Stomach smooth muscle (tissue), 2 donors: ENCODE data around the gene CHM.

Experiments used
- H3K27ac ChIP-seq: one replicate; pipeline ENCODE4 v1.7.0; 2013; ENCODE audit warnings: mild to moderate bottlenecking, low read length, inconsistent platforms
- H3K27me3 ChIP-seq, 2 donors: one replicate each; pipeline ENCODE4 v1.7.0; 2013; ENCODE audit warnings: low read length in 2 of 2; ENCODE audit not compliant: insufficient read depth in 2 of 2, control insufficient read depth in 1 of 2
- H3K36me3 ChIP-seq, 2 donors: one replicate each; pipeline ENCODE4 v1.7.0; 2013; ENCODE audit warnings: low read length in 2 of 2; ENCODE audit not compliant: control insufficient read depth in 2 of 2, insufficient read depth in 2 of 2
- H3K4me1 ChIP-seq: one replicate; pipeline ENCODE4 v1.7.0; 2013; ENCODE audit warnings: low read length; ENCODE audit not compliant: control insufficient read depth, insufficient read depth
- H3K4me3 ChIP-seq, 2 donors: one replicate each; pipeline ENCODE4 v1.7.0; 2013; ENCODE audit warnings: low read length in 2 of 2
- H3K9ac ChIP-seq, 2 donors: one replicate each; pipeline ENCODE4 v1.7.0; 2013; ENCODE audit warnings: low read length in 2 of 2, mild to moderate bottlenecking in 1 of 2
- H3K9me3 ChIP-seq, 2 donors: one replicate each; pipeline ENCODE4 v1.7.0; 2013; ENCODE audit warnings: low read length in 2 of 2; ENCODE audit not compliant: control insufficient read depth in 2 of 2
- donor health status: healthy.
- donor health status: Pancreatic carcinoma.

Gene CHM, protein sequence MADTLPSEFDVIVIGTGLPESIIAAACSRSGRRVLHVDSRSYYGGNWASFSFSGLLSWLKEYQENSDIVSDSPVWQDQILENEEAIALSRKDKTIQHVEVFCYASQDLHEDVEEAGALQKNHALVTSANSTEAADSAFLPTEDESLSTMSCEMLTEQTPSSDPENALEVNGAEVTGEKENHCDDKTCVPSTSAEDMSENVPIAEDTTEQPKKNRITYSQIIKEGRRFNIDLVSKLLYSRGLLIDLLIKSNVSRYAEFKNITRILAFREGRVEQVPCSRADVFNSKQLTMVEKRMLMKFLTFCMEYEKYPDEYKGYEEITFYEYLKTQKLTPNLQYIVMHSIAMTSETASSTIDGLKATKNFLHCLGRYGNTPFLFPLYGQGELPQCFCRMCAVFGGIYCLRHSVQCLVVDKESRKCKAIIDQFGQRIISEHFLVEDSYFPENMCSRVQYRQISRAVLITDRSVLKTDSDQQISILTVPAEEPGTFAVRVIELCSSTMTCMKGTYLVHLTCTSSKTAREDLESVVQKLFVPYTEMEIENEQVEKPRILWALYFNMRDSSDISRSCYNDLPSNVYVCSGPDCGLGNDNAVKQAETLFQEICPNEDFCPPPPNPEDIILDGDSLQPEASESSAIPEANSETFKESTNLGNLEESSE

DNA sequence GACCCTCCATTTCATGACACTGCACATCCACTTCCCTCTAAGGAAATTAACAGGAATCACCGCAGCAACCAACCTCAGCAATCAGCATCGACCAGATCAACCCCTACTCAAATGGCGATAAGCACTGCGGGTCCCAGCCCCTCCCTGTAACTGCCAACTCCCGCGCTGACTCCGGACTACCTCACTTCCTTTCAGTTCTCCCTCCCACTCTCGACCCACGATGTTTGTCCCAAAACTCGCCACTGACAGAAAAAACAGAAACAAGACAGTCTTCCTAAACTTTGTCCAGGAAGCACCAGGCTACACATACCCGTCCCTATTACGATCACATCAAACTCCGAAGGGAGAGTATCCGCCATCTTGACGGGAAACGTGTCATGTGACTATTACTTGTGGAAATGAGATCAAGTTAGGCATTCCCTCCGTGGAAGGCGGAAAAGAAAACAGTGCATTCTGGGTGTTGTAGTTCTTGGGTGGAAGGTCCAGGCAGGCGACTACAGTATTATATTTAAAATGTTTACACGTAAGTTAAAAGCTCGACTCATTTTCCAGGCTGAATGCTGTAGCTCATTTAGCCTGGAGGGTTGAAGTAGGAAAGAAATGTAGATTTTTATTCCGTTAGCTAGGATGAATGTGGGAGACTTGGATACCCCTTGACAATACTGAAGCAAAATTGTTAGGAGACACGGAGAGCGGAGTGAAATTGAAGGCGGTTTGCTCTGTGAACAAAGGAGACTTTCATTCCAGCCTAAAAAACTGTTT lies at the start of gene CHM:
Gene CHM, minus strand, starts transcription at position 385 of the 762 bp plus-strand sequence. Its CDS starts 26 bp downstream, at position 359.
- Histone ChIP-seq H3K9me3 (no peaks in the 10 kb centered on the region), H3K27ac (peak within 1 kb of the TSS; percentile 80), H3K4me1 (no peaks in the 10 kb centered on the region), H3K9ac (peak within 1 kb of the TSS; percentile 89 to 92), H3K4me3 (peak within 1 kb of the TSS; percentile 90 to 94), H3K27me3 (no peaks in the 10 kb centered on the region), H3K36me3 (no peaks in the 10 kb centered on the region)

DNA sequence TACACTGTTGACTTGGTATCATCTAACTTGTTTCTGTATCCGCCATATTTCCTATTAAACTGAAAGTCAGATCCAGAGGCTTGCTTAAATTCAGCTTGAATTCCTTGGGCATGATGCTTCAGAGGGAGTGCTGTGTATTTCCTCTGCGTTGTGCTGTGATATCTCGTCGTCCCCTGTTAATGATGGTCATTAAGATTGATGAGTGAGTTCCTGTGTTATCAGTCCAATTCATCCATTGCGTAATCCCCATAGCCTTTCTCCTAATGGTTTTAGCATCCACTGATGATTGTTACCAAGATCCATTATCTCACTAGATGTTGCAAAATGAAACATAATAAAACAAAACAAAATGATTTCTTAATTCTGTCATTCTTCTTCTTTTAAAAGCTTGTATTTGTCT lies 31.3 kb upstream of the CHM start:
- H3K9ac ChIP-seq, result no peak overlapping the region
- H3K4me3 ChIP-seq, result no peak overlapping the region
- H3K4me1 ChIP-seq, result no peaks in the 10 kb centered on the region
- no peak overlapping the region for H3K27ac ChIP-seq
- no peaks in the 10 kb centered on the region for H3K27me3 ChIP-seq
- no peaks in the 10 kb centered on the region for H3K9me3 ChIP-seq
- H3K36me3 ChIP-seq, result no peaks in the 10 kb centered on the region

DNA sequence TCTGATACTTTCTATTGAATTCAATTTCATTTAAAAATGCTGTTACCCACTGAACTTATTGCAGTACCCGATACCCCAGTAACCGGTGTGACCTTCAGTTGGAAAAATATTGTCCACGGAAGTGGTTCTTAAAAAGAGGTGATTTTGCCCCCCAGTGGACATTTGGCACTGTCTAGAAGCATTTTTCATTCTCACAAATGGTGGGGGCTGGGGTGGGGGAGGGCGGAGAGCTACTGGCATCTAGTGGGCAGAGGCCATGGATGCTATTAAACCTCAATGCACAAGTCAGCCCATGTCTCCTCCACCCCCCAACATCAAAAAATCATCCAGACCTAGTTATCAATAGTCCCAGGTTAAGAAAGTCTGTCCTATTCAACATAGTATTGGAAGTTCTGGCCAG lies 19.6 kb upstream of the CHM start:
- H3K27me3 ChIP-seq, result peaks cover 0 to 13% of the 10 kb centered on the region in 2 donors
- H3K4me1 ChIP-seq, result no peaks in the 10 kb centered on the region
- H3K36me3 ChIP-seq, result no peaks in the 10 kb centered on the region
- H3K27ac ChIP-seq, result no peak overlapping the region
- no peaks in the 10 kb centered on the region for H3K9me3 ChIP-seq
- H3K4me3 ChIP-seq, result no peak overlapping the region
- H3K9ac ChIP-seq, result no peak overlapping the region

DNA sequence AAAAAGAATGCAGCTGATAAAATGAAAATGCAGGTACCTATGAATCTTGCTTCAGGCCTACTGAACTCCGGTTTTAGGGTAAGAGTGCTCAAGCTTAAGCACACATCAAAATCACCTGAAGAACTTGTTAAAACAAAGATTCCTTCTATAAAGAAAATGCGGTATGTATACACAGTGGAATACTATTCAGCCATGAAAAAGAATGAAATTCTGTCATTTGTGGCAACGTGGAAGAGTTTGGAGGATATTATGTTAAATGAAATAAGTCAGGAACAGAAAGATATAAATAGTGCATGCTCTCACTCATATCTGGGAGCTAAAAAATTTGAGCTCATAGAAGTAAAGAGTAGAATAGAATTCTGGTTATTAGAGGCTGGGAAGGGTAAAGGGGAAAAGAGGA lies 14.0 kb upstream of the CHM start:
- no peak overlapping the region for H3K9ac ChIP-seq
- H3K4me1 ChIP-seq, result no peaks in the 10 kb centered on the region
- H3K4me3 ChIP-seq, result no peak overlapping the region
- H3K36me3 ChIP-seq, result no peaks in the 10 kb centered on the region
- no peak overlapping the region for H3K27ac ChIP-seq
- no peaks in the 10 kb centered on the region for H3K9me3 ChIP-seq
- H3K27me3 ChIP-seq, result peaks cover 0 to 13% of the 10 kb centered on the region in 2 donors

DNA sequence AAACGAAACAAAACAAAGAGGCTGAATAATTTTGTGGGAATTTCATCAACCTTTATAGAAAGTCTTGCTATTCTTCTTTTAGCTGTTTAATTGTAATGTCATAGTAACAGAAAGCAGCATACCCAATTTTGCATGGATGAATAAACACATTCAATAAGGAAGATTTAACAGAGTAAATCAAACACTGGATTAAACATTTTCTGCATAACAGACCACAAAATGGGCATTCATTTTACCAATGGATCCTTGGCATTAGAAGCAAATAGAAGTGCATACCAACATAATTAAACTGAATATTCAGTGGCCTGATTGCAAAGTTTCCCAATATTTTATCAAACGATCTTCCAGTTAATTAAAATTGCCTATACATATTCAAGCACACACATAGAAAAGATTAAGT lies 4.4 kb upstream of the CHM start:
- Histone ChIP-seq H3K4me1 (no peaks in the 10 kb centered on the region), H3K4me3 (no peak overlapping the region), H3K36me3 (no peaks in the 10 kb centered on the region), H3K27me3 (peaks cover 0 to 3% of the 10 kb centered on the region in 2 donors), H3K9me3 (no peaks in the 10 kb centered on the region), H3K9ac (no peak overlapping the region), H3K27ac (no peak overlapping the region)

DNA sequence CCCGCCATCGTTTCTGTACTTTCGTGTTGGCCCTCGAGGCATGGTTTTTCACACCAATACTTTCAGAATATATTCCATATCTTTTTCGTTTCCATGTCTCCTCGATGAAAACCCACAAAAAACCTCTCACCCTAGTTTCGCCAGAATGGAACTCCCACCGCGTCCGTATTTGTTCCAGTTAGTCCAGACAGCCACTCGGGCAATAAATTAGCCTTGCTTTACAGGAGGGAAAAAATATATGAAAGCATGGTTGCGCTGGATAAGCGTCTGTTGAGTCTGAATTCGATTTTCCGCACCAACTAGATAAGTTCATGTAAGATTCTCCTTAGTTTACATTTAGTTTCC lies 550 bp upstream of the CHM start:
- Histone ChIP-seq H3K9ac (peak overlapping the region; percentile 89 to 92), H3K27me3 (no peaks in the 10 kb centered on the region), H3K4me1 (no peaks in the 10 kb centered on the region), H3K27ac (peak overlapping the region; percentile 80), H3K4me3 (peak overlapping the region; percentile 90 to 94), H3K9me3 (no peaks in the 10 kb centered on the region), H3K36me3 (no peaks in the 10 kb centered on the region)

DNA sequence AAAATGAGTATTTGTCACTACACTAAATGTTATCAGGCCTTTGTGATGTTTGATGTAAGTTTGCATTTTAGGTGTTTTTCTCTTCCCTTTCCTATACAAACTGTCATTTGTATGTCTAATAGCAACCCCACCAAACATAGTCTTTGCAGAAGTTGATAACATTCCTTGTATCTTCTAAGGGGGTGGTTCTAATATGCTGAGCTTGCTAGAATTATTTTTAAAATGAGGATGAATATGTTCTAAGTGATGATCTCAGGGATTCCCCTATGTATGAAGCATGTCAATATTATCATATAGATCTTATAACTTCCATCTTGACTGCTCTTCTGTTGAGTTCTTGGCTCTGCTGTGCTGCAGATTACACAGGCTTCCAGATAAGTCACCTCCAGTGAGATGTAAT lies 3.1 kb downstream of the CHM start:
- Histone ChIP-seq H3K27me3 (no peaks in the 10 kb centered on the region), H3K9me3 (no peaks in the 10 kb centered on the region), H3K27ac (no peak overlapping the region), H3K9ac (no peak overlapping the region), H3K4me1 (no peaks in the 10 kb centered on the region), H3K4me3 (no peak overlapping the region), H3K36me3 (no peaks in the 10 kb centered on the region)

DNA sequence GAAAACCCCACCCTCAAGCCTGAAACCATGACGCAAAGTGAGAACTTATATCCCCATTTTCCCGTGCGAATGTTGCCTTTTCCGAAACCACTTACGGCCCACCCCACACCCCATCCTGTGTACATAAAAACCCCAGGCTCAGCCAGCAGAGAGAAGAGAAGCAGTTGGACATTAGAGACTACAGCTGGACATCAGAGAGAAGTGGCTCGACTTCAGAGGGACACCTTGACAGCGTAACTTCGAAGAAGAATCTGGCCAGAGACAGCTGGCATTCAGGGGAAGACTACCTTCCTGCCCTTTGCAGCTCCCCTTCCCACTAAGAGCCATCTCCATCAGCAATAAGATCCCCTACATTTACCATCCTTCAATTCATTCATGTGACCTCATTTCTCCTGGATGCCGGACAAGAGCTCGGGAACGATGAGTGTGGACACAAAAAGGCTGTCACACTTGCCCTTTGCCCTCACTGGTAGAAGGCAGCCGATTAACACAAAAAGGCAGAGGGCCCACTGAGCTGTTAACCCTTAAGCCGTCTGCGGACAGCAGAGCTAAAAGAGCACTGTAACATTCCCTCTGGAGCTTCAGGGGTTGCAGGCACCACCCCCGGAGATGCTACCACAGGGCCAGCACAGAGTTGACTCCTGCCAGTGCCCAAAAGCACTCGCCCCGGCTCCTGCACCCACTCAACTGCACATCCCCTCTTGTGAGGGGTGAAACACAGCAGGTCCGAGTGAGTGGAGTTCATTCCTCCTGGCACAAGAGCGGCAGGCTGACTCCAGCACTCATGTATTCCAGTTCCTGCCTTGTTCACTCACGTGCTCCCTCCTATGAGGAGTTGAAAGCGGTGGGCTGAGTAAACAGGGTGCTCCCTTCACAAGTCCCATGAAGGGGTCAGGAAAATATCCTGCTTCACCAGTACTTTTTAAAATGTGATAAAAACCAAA lies 7.5 kb downstream of the CHM start:
- H3K36me3 ChIP-seq, result no peaks in the 10 kb centered on the region
- no peak overlapping the region for H3K9ac ChIP-seq
- H3K4me3 ChIP-seq, result no peak overlapping the region
- no peaks in the 10 kb centered on the region for H3K27me3 ChIP-seq
- no peaks in the 10 kb centered on the region for H3K9me3 ChIP-seq
- no peaks in the 10 kb centered on the region for H3K4me1 ChIP-seq
- no peak overlapping the region for H3K27ac ChIP-seq

DNA sequence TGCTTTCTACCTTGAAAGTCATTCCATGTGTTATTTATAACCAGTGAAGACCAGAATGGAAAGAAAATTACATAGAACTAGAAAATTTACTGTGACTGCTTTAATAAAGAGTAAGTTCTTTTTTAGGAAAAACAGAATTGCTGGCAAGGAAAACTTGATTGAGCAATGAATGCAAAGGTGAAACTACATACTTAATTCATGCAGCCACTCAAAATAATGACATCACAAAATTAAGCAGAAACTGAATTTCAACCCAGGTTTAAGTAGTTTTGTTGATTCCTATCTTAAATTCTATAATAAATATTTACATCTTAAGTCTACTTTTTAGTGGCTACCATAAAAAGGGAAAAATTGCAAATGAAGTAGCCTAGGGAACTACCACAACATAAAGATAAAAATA lies 14.0 kb downstream of the CHM start:
- H3K27me3 ChIP-seq, result no peaks in the 10 kb centered on the region
- no peaks in the 10 kb centered on the region for H3K36me3 ChIP-seq
- no peak overlapping the region for H3K27ac ChIP-seq

DNA sequence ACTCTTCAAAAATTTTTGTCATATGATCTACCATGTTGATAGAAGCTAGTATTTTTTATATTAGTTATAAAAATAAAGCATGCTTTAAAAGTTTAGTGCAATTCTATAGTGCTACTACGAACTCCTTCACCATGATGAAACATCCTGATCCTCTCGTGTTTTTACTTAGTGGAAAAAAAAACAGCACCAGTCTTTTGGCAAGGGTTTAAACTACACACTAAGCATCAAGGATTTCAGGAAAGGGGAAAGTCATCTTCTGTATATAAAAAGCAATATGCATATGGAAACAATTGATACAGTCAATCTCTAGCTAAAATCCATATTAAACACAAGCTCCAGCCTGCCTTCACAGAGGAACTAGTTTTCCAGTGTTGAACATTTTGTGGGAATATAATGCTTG lies 18.7 kb downstream of the CHM start:
- Histone ChIP-seq H3K36me3 (no peaks in the 10 kb centered on the region), H3K4me1 (no peaks in the 10 kb centered on the region), H3K4me3 (no peak overlapping the region), H3K9ac (no peak overlapping the region), H3K27ac (no peak overlapping the region), H3K27me3 (no peaks in the 10 kb centered on the region), H3K9me3 (no peaks in the 10 kb centered on the region)

More for the DNA sequence above, 14.0 kb downstream of the CHM start:
- Histone ChIP-seq H3K4me3 (no peak overlapping the region), H3K4me1 (no peaks in the 10 kb centered on the region), H3K9me3 (no peaks in the 10 kb centered on the region), H3K9ac (no peak overlapping the region)
